ENCODE measurements around the gene ENTREP3. TPM values are rescaled to one million over a fixed set of nuclear protein-coding genes. Genes with fewer than 3 reads are reported as not detected.

ENTREP3 gene, protein sequence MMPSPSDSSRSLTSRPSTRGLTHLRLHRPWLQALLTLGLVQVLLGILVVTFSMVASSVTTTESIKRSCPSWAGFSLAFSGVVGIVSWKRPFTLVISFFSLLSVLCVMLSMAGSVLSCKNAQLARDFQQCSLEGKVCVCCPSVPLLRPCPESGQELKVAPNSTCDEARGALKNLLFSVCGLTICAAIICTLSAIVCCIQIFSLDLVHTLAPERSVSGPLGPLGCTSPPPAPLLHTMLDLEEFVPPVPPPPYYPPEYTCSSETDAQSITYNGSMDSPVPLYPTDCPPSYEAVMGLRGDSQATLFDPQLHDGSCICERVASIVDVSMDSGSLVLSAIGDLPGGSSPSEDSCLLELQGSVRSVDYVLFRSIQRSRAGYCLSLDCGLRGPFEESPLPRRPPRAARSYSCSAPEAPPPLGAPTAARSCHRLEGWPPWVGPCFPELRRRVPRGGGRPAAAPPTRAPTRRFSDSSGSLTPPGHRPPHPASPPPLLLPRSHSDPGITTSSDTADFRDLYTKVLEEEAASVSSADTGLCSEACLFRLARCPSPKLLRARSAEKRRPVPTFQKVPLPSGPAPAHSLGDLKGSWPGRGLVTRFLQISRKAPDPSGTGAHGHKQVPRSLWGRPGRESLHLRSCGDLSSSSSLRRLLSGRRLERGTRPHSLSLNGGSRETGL
- total RNA-seq (2014; rRNA removed; shearing (Covaris generic)), result 13.9 and 22.8 TPM in 2 replicates

DNA sequence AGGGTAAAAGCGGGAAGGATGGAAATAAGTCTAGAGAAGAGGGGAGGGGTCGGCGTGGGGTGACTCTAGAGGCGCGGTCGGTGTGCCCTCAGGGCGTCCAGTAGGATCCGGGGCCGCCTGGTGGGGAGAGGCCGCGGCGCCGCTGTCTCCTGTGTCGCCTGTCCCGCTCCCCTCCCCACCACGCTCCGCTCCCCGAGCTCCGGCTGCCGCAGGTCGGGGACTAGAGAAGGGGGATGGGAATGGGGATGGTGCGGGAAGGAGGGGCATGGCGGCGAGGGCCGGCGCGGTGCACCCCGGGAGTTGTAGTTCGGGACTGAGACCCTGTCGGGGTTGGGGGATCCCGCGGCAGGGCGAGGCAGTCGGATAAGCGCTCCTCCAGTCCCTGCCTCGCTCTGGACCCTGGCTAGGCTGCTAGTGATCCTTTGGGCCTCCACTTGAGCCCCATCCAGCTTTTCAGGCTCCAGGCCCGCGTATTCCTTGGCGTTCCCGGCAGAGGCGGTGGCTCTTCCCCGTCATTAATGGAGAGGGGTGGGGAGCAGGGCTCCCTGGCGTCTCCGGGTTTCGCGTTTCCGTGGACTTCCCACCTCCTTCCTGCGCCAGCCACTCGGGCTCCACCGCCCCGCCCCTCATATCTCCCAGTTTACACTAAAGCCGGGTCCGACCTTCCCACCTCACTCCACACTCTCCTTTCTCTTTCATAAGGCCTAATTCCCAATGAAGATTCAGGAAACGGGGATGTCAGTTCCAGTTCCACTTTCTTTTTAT, at the start of gene ENTREP3:
ENTREP3 (minus strand) TSS at position 241 of the 765 bp plus-strand sequence. CDS start 606 bp downstream, outside the sequence.

DNA sequence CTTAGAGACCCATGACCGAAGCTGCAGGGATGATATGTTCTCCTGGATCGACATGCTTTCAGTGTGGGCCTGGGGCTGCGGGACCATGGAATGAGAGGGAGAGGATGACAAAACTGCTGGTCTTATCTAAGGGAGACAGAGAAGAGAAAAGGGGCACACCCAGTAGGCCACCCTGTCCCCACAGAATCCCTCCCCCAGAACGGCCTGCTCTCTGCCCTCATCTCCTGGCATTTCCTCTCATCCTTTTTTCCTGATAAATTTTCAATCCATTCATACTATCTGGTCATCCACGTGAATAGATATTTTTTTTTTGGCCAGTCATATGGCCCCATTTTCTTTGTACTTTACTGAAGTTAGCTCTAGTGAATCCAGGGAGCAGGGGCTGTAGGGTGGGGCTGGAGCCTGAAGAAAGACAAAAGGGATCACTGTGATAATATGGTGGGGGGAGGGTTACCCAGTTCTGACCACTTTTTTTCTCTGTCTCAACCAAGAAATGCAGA, 46.1 kb upstream of the ENTREP3 start, which contains the start of gene PKLR:
PKLR (minus strand) TSS at position 97 of the 500 bp plus-strand sequence; CDS start at position 54, 43 bp downstream.

DNA sequence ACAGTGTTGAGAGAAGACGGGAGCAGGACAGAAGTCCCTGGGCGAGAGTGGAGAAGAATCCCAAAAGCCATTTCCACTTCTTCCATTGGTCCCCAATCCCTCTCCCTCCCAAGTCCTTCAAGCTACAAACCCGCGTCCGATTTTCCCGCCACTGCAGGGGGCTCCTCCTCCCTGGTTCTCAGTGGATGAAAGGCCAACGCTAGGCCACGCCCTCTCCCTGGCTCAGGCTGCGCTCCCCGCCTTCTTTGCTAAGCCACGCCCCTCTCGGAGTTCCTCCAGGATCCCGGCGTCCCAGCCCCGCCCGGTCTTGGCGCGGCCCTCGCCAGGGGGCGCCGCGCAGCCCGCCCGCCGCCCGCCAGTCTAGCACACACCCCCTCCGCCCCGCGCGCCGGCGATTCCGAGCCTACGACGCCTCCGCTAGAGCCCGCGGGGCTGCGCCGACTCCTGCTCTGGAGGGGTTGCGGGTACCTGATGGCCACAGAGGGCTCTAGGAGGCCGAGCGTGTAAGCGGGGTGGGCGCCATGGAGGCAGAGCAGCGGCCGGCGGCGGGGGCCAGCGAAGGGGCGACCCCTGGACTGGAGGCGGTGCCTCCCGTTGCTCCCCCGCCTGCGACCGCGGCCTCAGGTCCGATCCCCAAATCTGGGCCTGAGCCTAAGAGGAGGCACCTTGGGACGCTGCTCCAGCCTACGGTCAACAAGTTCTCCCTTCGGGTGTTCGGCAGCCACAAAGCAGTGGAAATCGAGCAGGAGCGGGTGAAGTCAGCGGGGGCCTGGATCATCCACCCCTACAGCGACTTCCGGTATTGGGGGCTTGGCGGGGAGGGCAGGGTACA, 22.0 kb upstream of the ENTREP3 start, which contains the start of gene HCN3:
HCN3 (plus strand) TSS at position 394 of the 832 bp plus-strand sequence; CDS start at position 522, 128 bp downstream.

DNA sequence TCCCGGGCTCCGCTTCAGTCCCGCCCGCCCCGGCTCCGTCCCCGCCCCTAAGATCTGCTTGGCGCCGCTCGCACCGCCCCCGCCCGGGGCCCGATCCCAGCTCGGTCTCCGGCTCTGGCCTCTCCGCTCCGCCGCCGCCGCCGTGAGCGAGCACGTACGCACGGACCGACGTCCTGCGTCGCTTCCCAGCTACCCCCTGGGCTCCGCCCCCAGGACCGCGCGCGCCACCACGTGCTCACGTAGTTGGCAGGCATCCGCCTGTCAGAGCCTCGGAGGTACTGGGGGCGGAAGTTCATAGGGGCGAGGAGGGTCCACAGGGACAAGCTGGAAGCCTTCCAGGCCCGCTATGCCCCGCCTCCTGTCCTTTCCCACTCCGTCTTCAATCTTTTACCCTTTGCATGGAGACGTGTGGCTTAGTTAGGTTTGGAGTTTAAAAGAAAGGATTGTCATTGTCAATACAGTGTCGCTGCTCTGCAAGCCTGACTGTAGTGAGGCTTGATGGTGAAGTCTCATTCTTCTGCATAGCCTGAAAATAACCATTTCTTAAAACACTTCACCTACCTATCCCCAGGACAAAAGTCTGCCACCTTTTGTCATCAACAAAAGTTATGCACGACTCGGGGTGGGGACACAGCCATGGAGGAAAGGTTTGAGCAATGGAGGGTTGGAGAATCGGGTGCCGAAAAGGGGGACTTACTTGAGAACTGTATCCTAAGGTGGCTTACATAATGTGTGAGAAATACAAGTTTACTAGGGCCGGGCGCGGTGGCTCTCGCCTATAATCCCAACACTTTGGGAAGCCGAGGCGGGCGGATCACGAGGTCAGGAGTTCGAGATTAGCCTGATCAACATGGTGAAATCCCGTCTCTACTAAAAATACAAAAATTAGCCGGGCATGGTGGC, 18.3 kb upstream of the ENTREP3 start, which contains the start of gene CLK2:
CLK2 (minus strand) TSS at position 162 of the 903 bp plus-strand sequence. CDS start 2,527 bp downstream, outside the sequence.

DNA sequence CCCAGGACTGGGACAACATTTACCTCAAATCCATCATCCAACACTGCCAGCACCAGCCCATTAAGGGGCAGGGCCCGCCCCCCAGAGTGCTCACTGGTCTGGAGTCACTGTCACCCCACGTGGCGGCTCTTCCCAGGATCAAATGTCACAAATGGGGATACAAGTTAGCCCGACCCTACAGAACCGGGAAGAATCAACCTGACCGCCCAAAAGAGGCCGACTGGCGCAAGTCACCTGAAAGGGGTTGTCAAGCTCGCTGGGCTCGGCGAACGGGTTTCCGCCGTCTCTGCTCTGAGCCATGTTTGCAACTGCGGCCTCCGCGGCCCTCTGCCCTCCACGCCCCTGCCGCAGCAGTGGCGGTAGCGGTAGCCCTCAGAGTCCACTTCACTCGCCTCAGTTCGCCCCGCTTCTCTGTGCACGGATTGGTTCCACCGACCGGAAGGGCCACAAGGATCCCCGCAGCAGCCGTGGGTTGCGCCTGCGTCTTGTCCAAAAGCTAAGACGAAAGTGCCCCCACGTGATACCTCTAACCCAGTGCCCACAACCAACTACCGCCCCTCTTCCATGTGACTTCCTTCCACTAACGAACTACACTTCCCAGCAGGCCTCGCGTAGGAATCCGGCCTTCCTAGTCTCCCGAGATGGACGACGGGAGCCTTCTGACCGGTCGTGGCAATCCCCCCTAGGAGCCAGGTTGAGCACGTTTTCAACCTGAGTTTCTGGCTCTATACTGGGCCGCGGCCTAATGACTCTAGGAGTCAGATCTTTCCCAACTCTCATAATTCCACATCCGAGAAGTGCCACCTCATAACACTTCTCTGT, 6.8 kb upstream of the ENTREP3 start, which contains the start of gene SCAMP3:
SCAMP3 (minus strand) TSS at position 509 of the 822 bp plus-strand sequence; CDS start at position 300, 209 bp downstream.

DNA sequence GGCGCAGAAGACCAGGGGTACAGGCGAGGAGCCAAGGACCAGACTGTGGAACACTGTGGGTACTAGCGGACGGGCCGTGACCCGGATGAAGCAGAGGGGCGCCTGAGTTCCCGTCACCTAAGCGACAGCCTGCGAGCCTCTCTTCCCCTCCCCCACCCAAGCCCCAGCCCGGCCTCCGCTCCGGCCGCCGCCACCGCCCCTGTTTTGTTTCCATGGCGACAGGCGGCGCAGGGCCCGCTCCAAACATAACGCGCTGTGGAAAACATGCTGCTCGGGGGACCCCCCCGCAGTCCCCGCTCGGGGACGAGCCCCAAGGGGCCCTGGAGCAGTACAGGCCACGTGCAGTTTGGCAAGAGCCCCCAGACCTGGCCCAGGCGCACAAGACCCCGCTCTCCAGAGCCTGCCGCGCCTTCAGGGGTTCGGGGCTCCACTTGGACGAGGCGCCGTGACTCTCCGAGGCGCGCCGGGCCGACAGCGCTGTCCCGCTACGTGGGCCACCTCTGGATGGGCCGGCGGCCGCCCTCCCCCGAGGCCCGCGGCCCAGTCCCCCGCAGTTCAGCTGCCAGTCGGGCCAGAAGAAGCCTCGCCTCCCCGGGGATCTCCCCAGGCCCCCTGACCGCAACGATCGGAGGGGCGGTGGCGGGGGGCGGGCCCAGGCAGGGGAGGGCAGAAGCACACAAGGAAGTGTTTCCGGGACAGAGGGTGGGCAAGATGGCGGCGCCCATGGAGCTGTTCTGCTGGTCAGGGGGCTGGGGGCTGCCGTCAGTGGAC, 46.6 kb downstream of the ENTREP3 start, which contains the start of gene MTX1:
MTX1 (plus strand) TSS at position 155 of the 771 bp plus-strand sequence; CDS start at position 265, 110 bp downstream.

DNA sequence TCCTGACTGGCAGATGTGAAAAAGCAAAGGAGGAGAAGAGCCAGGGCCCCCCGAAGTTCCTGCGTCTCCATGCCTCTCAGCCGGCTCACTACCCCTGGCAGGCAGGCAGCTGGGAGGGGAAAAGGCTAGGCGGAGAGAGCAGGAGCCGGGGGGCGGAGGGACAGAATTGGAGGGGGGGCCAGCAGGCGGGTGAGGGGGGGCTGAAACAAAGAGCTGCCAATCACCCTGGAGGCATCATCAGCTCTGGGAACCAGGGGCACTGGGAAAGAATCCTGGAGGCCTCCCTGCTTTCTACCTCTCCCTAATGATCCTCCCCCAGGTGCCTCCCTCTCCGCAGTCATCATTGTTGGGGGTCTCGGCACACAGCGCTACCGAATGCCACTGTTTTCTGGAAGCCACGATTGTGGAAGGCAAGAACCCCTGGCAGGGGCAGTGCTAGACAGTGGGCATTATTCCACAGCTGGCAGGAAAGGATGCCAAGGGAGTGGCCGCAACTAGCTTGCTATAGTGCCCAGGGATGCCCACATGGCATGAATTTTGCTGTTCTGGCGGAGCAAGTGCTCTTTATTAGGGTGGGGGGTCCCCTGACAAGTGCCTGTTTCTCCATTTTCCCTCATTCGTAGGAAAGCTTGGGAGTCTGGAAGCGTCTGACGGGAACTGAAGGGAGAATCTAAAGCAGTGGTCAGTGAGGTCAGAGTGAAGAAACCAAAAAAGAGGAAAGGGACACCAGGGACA, 47.3 kb downstream of the ENTREP3 start, which contains the start of gene THBS3:
THBS3 (minus strand) TSS at position 92 of the 735 bp plus-strand sequence; CDS start at position 71, 21 bp downstream.

Other genes starting within 250 kb of the ENTREP3 start
- gene DCST2, start 221.7 kb downstream of the ENTREP3 start, total RNA-seq (2014; rRNA removed; shearing (Covaris generic)), result 0.19 and 0.40 TPM in 2 replicates
- not detected in 2 replicates for gene DCST1, start 221.7 kb downstream of the ENTREP3 start, total RNA-seq (2014; rRNA removed; shearing (Covaris generic))
- 112 and 116 TPM in 2 replicates for gene ADAM15, start 204.2 kb downstream of the ENTREP3 start, total RNA-seq (2014; rRNA removed; shearing (Covaris generic))
- gene EFNA4, start 191.7 kb downstream of the ENTREP3 start, total RNA-seq (2014; rRNA removed; shearing (Covaris generic)), result 7.5 and 7.8 TPM in 2 replicates
- gene EFNA3, start 176.6 kb downstream of the ENTREP3 start, total RNA-seq (2014; rRNA removed; shearing (Covaris generic)), result 2.5 and 3.0 TPM in 2 replicates
- 37.2 and 40.0 TPM in 2 replicates for gene EFNA1, start 127.6 kb downstream of the ENTREP3 start, total RNA-seq (2014; rRNA removed; shearing (Covaris generic))
- 68.9 and 72.0 TPM in 2 replicates for gene SLC50A1, start 119.6 kb downstream of the ENTREP3 start, total RNA-seq (2014; rRNA removed; shearing (Covaris generic))
- gene DPM3, start 115.0 kb downstream of the ENTREP3 start, total RNA-seq (2014; rRNA removed; shearing (Covaris generic)), result 75.7 and 98.1 TPM in 2 replicates
- 102 and 136 TPM in 2 replicates for gene KRTCAP2, start 82.2 kb downstream of the ENTREP3 start, total RNA-seq (2014; rRNA removed; shearing (Covaris generic))
- 2.3 and 3.4 TPM in 2 replicates for gene TRIM46, start 81.6 kb downstream of the ENTREP3 start, total RNA-seq (2014; rRNA removed; shearing (Covaris generic))
- 36.2 and 40.8 TPM in 2 replicates for gene THBS3, start 47.6 kb downstream of the ENTREP3 start, total RNA-seq (2014; rRNA removed; shearing (Covaris generic))
- 125 and 141 TPM in 2 replicates for gene MTX1, start 46.8 kb downstream of the ENTREP3 start, total RNA-seq (2014; rRNA removed; shearing (Covaris generic))
- gene SCAMP3, start 6.9 kb upstream of the ENTREP3 start, total RNA-seq (2014; rRNA removed; shearing (Covaris generic)), result 171 and 220 TPM in 2 replicates
- gene CLK2, start 18.0 kb upstream of the ENTREP3 start, total RNA-seq (2014; rRNA removed; shearing (Covaris generic)), result 38.1 and 49.0 TPM in 2 replicates
- gene HCN3, start 22.0 kb upstream of the ENTREP3 start, total RNA-seq (2014; rRNA removed; shearing (Covaris generic)), result 1.2 and 2.0 TPM in 2 replicates
- gene PKLR, start 46.0 kb upstream of the ENTREP3 start, total RNA-seq (2014; rRNA removed; shearing (Covaris generic)), result 0.03 TPM in 1 of 2 replicates, not detected in the other
- gene FDPS, start 53.4 kb upstream of the ENTREP3 start, total RNA-seq (2014; rRNA removed; shearing (Covaris generic)), result 191 and 212 TPM in 2 replicates
- gene RUSC1, start 65.4 kb upstream of the ENTREP3 start, total RNA-seq (2014; rRNA removed; shearing (Covaris generic)), result 29.8 and 39.8 TPM in 2 replicates